ENCODE results near the gene YPEL2.

The YPEL2 gene

DNA sequence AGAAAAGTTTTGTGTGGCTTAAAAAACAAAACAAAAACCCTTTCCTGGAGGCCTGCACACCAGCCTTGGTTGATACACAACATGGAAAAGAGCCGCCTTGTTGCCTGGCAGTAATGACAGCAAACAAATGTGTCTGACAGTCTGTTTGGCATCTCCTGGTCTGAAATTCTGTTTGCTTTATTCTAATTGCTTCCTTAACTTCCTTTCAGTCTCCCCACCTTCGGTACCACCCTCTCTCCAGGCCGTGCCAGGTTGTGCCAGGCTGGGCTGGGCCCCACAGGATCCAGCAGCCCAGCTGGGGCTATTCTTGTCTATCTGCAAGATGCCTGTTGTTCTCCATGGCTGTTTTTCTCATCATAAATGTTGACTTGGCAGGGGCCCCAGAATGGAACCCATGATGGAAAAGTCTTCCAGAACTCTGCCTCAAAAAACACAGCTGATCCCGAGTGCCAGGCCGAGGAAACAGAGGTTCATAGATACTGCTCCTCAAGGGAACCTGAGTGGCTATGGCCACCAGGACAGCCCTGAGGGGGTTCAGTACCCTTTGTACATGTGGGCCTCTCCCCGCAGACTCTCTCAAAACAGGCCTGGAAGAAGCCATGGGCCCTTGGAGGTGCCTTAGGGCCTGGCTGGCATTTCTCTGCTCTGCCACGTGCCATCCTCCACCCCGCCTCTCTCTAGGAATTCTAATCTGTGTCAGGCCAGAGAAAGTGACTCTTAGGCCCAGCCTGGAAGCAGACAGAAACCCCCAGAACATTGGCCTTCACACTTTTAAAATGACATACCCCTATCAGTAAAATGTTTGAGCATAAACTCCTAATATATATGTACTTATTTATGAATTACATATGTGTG, 50.5 kb downstream of the YPEL2 start:
- H3K27me3 ChIP-seq (ENCODE audit: low read length) = no peaks in the 10 kb centered on the region
- no peak overlapping the region for H2AFZ ChIP-seq (ENCODE audit: low read depth, low read length, severe bottlenecking)
- no peak for TF ChIP-seq EZH2phosphoT487 (conservative IDR thresholded peaks at IDR 0.05; ENCODE audit: low read length)
- TF ChIP-seq, protein P1, sequence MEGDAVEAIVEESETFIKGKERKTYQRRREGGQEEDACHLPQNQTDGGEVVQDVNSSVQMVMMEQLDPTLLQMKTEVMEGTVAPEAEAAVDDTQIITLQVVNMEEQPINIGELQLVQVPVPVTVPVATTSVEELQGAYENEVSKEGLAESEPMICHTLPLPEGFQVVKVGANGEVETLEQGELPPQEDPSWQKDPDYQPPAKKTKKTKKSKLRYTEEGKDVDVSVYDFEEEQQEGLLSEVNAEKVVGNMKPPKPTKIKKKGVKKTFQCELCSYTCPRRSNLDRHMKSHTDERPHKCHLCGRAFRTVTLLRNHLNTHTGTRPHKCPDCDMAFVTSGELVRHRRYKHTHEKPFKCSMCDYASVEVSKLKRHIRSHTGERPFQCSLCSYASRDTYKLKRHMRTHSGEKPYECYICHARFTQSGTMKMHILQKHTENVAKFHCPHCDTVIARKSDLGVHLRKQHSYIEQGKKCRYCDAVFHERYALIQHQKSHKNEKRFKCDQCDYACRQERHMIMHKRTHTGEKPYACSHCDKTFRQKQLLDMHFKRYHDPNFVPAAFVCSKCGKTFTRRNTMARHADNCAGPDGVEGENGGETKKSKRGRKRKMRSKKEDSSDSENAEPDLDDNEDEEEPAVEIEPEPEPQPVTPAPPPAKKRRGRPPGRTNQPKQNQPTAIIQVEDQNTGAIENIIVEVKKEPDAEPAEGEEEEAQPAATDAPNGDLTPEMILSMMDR (IDR thresholded peaks at IDR 0.05; ENCODE audit: insufficient read depth, low read length, poor library complexity, severe bottlenecking) = no peak
- H3K36me3 ChIP-seq (ENCODE audit: low read length) = no peaks in the 10 kb centered on the region
- H3K79me2 ChIP-seq (ENCODE audit: insufficient read depth, low read length) = no peaks in the 10 kb centered on the region
- no peaks in the 10 kb centered on the region for H4K20me1 ChIP-seq (ENCODE audit: low read depth, low read length)
- H3K9ac ChIP-seq (ENCODE audit: low read length) = no peak overlapping the region
- H3K27ac ChIP-seq (ENCODE audit: low read depth, low read length) = no peak overlapping the region
- no peaks in the 10 kb centered on the region for H3K9me3 ChIP-seq (ENCODE audit: insufficient read depth, low read length)
- no peak overlapping the region for H3K4me3 ChIP-seq (ENCODE audit: insufficient read depth, low read length, poor library complexity, severe bottlenecking)
- H3F3A ChIP-seq (ENCODE audit: insufficient read depth) = no peaks in the 10 kb centered on the region
- no peaks in the 10 kb centered on the region for H3K9me2 ChIP-seq (replicated peaks; ENCODE audit: insufficient read depth, low read length)
- H3K4me2 ChIP-seq (ENCODE audit: low read depth, low read length, poor library complexity, severe bottlenecking) = no peak overlapping the region

- Histone ChIP-seq H3K4me3 (ENCODE audit: insufficient read depth, low read length, poor library complexity, severe bottlenecking) (no peak overlapping the region), H2AFZ (ENCODE audit: low read depth, low read length, severe bottlenecking) (no peak overlapping the region), H3K79me2 (ENCODE audit: insufficient read depth, low read length) (no peaks in the 10 kb centered on the region), H3K4me2 (ENCODE audit: low read depth, low read length, poor library complexity, severe bottlenecking) (no peak overlapping the region), H3K36me3 (ENCODE audit: low read length) (no peaks in the 10 kb centered on the region), H3K27ac (ENCODE audit: low read depth, low read length) (no peak overlapping the region), H4K20me1 (ENCODE audit: low read depth, low read length) (no peaks in the 10 kb centered on the region), H3K9me3 (ENCODE audit: insufficient read depth, low read length) (no peaks in the 10 kb centered on the region), H3F3A (ENCODE audit: insufficient read depth) (no peaks in the 10 kb centered on the region), H3K9ac (ENCODE audit: low read length) (no peak overlapping the region), H3K27me3 (ENCODE audit: low read length) (no peaks in the 10 kb centered on the region), H3K9me2 (replicated peaks; ENCODE audit: insufficient read depth, low read length) (no peaks in the 10 kb centered on the region)
- TF ChIP-seq EZH2phosphoT487 (conservative IDR thresholded peaks at IDR 0.05; ENCODE audit: low read length) = no peak
- TF ChIP-seq, protein P1 (IDR thresholded peaks at IDR 0.05; ENCODE audit: insufficient read depth, low read length, poor library complexity, severe bottlenecking) = no peak
Measured at GRCh38 chr17:59383893-59384292, 52.4 kb downstream of the YPEL2 start.

GRCh38 chr17:59387351-59388068, 56.1 kb downstream of the YPEL2 start:
- Histone ChIP-seq H3K27me3 (ENCODE audit: low read length) (no peaks in the 10 kb centered on the region), H3K9me3 (ENCODE audit: insufficient read depth, low read length) (no peaks in the 10 kb centered on the region), H3K27ac (ENCODE audit: low read depth, low read length) (no peak overlapping the region), H3K79me2 (ENCODE audit: insufficient read depth, low read length) (no peaks in the 10 kb centered on the region), H3K9me2 (replicated peaks; ENCODE audit: insufficient read depth, low read length) (no peaks in the 10 kb centered on the region), H2AFZ (ENCODE audit: low read depth, low read length, severe bottlenecking) (no peak overlapping the region), H3K4me3 (ENCODE audit: insufficient read depth, low read length, poor library complexity, severe bottlenecking) (no peak overlapping the region), H3F3A (ENCODE audit: insufficient read depth) (no peaks in the 10 kb centered on the region), H4K20me1 (ENCODE audit: low read depth, low read length) (no peaks in the 10 kb centered on the region), H3K36me3 (ENCODE audit: low read length) (no peaks in the 10 kb centered on the region), H3K9ac (ENCODE audit: low read length) (no peak overlapping the region), H3K4me2 (ENCODE audit: low read depth, low read length, poor library complexity, severe bottlenecking) (no peak overlapping the region)
- TF ChIP-seq, protein P1 (IDR thresholded peaks at IDR 0.05; ENCODE audit: insufficient read depth, low read length, poor library complexity, severe bottlenecking) = no peak
- no peak for TF ChIP-seq EZH2phosphoT487 (conservative IDR thresholded peaks at IDR 0.05; ENCODE audit: low read length)

All from SU-DHL-6 (cell line).